Thyroid gland (tissue), 4 donors: ENCODE measurements around the gene GAB4.

ENCODE experiments used
- POLR2A ChIP-seq, 2 donors: fragments of 450-650 bp; IDR thresholded peaks; one replicate each; pipeline ENCODE4 v1.6.1; 2017; ENCODE audit warnings: antibody characterized with exemption in 2 of 2, mild to moderate bottlenecking in 2 of 2, moderate library complexity in 1 of 2
- TF ChIP-seq, protein P1 (sequence below), 6 experiments: fragments of 200-600 bp in 3 of 6; fragments of 450-650 bp in 3 of 6; sonication (generic) in 3 of 6; IDR thresholded peaks; one replicate each; pipeline ENCODE4 v1.5.1; 2016 to 2019; ENCODE audit warnings: antibody characterized with exemption in 6 of 6, mild to moderate bottlenecking in 2 of 6, inconsistent platforms in 1 of 6, moderate library complexity in 1 of 6

DNA sequence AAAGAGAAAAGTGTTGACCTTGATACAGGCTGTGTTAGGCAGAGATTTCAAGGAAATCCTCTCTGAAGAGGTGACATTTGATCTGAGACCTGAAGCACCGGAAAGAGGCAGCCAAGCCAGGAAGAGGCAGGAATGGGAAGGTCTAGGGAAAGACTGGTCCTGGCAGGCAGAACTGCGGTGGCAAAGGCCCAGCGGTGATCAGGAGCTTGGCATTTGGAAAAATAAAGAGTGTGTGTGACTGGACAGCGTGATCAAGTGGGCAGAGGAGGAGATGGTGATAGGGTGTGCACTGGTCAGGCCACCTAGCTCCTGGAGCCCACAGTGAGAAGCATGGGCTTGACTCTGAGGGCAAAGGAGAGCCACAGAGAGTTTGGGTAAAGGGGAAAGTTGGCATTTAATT, 27.2 kb upstream of the GAB4 start:
- TF ChIP-seq POLR2A (IDR thresholded peaks at IDR 0.05): peak in 1 of 2 donors; percentile 35
- TF ChIP-seq, protein P1, sequence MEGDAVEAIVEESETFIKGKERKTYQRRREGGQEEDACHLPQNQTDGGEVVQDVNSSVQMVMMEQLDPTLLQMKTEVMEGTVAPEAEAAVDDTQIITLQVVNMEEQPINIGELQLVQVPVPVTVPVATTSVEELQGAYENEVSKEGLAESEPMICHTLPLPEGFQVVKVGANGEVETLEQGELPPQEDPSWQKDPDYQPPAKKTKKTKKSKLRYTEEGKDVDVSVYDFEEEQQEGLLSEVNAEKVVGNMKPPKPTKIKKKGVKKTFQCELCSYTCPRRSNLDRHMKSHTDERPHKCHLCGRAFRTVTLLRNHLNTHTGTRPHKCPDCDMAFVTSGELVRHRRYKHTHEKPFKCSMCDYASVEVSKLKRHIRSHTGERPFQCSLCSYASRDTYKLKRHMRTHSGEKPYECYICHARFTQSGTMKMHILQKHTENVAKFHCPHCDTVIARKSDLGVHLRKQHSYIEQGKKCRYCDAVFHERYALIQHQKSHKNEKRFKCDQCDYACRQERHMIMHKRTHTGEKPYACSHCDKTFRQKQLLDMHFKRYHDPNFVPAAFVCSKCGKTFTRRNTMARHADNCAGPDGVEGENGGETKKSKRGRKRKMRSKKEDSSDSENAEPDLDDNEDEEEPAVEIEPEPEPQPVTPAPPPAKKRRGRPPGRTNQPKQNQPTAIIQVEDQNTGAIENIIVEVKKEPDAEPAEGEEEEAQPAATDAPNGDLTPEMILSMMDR (IDR thresholded peaks at IDR 0.05): no peak
